Measurements from ENCODE around the gene NPAS2.

Gene NPAS2

DNA sequence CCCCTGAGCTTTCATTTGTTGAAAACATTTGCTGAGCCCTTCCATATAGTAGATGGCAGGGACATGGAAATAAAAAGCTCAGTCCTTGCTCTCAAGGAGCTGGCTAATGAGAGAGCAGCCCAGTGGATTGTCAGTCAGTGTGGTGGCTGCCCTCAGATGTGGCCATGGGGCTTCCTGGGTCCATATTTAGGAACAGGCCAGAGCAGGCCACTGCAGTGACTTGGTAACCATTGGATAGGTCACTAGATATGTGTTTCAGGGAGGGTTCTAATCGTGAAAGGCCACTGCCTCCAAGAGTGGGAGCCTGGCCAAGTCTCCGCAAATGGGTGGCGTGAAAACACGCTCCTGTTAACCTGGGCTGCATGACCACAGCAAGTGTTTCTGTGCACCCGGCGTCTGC is 37.4 kb downstream of the NPAS2 start:
- no peak for DNase-seq

DNA sequence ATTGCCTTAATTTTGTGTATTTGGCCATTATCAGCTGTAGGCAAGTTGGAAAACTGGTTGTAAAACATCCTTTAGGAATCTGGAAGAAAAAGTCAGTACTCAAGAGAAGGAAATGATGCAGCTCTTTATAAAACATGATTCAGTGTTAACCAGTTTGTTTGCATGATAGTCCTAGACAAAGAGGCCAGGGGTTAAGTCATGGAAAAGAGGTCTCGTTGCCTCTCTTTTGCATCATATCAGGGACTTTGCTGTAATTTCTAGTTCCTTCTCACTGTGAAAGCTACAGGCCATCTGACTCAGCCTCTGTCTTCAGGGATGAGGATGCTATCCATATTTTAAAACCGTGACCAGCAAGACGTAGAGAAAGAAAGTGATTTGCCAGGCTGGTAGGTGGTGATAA is 38.0 kb downstream of the NPAS2 start:
- no peak for DNase-seq

DNA sequence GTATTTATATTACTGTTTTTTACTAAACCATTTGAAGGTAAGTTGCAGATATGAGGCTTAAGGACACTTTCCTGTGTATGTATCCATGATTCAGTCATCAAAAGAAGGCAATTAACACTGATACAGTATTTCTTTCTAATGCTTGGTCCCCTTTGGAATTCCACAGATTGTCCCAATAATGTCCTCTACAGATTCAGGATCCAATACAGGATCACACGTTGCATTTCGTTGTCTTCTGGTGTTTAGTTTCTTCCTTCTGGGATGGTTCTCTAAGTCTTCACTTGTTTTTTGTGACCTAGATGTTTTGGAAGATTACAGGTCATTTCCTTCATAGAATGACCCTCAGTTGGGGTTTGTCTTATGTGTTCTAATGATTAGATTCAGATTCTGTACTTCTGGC is 40.0 kb downstream of the NPAS2 start:
- no peak for DNase-seq

DNA sequence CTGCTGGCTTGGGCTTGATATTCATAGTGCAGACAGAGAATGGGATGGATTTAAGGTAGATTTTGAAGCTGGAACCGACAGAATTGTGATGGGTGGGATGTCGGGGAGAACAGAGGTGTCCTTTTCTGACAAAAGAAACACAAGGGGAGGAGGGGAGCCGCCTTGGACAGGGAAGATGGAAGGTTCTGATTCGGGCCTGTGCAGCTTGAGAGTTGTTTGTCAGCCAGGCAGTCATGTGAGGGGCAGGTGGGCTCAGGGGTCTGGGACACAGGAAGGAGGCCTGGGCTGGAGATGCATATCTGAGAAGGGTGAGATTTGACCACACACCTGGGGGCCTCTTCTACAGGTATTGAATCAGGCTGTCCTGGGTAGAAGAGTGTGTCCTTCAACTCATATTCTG is 41.4 kb downstream of the NPAS2 start:
- no peak for DNase-seq

DNA sequence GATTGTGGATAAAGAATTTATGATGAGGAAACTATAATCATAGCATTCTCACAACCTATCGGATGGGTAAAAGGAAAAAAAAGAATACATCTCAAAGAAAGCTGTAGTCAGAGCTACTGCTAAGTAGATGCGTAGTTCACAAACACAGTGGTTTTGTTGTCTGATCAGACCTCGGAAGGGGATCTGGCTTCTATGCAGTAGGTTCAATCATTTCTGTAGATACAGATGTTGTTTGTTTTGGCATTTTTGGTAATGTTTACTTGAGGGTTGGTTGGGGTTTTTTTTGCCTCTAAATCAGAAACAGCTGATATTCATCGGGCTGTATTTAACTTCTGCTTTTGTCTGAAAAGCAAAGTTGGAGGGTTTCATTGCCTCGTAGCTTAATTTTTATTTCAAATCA is 42.1 kb downstream of the NPAS2 start:
- no peak for DNase-seq

DNA sequence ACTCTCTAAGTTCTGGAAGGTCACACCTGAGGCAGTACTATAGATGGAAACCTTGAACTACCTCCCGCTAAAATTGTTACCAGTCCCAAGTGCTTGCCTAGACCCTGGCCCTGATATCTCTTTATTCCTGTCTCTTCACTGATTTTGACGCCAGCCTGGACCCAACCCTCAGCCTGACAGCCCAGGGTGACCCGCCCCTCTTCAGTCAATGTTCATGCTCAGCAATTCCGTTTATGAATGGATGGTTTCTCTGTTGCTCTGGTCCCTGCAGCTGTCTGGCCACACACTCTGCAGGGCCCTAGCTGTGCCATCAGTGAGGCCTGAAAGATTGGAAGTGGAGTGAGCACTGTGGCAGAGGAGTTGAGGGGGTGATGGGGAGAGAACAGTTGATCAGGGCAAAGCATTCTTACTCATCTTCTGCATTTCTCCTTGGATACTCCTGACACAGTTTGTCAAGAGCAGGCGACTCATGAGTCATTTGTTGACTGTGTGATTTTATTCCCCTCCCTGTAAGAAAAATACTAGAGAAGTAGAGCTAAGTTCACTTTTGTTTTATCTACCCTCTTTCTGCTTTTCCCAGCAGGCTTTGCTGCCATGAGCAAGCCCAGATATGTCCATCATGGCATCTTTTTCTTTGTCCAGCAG is 46.0 kb downstream of the NPAS2 start:
- DNase-seq = no peak

DNA sequence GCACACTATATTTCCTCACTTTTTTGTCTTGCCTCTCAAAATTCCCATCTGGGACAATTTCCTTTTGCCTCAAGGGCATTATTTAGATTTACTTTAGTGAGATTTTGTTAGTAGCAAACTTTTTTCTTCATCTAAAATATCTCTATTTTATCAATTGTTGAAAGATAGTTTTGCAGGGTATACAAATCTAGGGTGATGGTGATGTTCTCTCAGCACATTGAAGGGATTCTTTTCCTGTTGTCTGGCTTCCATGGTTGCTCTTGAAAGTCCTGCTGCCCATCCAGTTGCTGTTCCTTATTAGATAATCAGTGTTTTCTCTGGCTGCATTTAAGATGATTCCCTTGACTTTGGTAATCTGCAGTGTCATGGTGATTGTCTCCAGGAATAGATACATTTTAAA is 48.1 kb downstream of the NPAS2 start:
- DNase-seq = no peak

DNA sequence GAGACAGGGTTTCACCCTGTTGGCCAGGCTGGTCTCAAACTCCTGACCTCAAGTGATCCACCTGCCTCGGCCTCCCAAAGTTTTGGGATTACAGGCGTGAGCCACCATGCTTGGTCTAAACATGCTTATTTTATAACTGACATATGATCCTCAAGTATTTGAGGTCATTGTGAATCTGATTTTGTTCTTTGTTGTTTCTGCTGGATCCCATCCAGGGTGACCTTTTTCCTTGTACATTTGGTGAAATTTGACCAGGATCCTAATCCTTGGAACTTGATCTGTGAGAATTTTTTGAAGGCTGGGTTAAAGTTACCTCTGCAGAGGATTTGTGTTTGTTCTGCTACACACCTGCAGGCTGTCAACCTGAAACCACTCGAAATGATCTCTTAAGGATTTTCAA is 49.2 kb downstream of the NPAS2 start:
- DNase-seq = no peak

DNA sequence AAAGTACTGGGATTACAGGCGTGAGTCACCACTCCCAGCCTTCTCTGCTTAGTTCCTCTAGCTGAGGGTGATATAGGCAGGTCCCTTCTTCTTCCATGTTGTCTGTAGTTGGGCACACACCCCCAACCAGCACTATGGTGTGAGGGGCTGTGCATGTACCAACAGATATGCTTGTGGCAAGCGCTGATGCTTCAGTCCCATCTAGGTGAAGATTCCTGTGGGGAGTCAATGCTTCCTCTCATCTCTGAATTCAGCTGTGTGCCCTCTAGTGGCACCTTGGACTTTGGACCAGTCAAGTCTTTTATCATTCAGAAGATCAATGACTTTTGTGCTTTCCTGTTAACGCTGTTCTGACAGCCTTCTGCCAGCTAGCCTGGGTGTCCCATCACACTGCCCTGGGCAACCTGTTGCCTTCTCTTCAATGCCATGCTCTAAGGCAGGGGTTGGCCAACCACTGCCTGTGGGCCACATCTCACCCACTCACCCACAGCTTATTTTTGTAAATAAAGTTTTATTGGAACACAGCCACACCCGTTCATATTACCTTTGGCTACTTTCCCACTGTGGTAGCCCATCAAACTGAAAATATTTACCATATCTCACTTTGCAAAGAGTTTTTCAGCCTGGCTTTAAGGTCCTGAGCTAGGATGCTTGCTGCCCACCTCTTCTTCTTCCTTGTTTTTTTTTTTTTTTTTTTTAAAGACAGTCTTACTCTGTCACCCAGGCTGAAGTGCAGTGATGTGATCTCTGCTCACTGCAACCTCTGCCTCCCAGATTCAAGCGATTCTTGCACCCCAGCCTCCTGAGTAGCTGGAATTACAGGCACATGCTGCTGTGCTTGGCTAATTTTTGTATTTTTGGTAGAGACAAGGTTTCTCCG is 51.0 kb downstream of the NPAS2 start:
- DNase-seq = no peak

DNA sequence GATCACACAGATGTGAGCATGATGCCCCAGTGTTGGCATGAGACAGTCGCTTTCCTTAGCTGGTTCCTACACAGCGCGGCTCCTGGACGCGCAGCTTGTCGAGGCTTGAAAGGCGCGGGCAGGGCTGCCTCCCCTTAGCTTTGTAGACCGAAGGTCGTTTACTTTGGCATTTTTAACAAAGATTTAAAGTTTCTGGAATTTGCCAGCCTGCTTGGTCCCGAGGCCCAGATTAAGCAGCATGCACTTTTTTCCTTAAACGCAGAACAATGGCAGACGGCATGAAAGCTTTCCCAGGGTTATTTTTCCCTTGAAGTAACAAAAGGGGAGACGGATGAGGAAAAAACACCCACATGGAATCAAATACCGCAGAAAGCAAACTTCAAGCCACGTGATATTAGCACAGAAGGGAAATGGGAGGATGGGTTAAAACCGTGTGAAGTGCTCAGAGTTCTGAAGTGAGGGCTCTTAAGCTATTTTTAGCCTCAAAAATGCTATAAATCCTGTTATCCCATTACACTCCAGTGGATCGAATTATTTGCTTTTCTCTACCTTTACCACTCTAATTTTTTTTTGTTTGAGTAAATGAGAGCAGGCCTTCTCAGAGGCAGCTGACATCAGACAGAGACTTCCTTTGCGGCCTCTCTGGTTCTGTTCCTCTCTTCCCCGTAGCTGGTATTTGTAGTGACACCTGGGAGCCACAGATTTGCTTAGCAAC is 55.7 kb downstream of the NPAS2 start:
- DNase-seq = no peak

DNA sequence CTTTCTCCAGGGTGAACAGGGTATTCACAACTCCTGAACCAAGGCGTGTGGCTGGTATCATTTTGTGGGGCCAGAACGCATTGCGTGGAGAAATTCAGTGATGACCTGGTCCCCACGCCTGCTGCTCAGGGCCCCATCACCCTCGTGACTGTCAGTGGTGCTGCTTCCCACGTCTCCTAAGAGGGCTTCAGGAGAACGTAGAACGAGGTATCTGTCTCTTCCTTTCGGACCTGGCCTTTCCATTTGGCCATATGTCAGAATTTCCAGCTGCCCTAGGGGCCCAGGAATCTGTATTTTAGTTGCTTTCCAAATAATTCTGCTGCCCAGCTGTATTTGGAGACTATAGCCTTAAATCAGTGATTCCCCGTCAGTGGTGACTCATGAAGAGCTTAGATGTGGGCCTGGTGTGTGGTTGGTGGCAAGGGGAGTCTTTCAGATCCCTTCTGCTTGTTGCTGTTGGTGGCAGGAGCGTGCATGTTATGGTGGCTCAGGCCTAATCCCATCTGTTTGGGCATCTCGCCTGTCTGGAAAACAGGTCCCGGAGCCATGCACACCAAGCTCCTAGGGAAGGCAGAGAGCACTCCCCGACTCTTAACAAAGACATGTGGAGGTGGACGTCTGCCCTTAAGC is 56.4 kb downstream of the NPAS2 start:
- no peak for DNase-seq

DNA sequence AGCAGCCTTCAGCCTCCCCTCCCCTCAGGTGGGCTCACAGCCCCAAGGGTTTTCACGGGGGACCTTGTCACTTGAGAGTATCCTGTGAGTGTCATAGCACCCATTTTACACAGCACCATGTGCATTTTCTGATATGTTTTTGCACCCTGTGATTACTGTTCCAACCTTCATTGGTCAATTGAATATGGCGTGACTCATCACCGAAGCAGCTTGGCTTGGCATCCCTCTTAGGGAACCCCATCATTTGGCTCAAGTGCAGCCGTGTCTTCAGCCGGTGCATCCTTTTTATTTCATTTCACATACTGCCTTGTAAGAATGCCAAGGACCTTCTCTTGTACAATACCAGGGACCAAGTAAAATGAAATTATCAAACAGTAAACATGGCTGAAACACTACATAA is 57.6 kb downstream of the NPAS2 start:
- DNase-seq = no peak

DNA sequence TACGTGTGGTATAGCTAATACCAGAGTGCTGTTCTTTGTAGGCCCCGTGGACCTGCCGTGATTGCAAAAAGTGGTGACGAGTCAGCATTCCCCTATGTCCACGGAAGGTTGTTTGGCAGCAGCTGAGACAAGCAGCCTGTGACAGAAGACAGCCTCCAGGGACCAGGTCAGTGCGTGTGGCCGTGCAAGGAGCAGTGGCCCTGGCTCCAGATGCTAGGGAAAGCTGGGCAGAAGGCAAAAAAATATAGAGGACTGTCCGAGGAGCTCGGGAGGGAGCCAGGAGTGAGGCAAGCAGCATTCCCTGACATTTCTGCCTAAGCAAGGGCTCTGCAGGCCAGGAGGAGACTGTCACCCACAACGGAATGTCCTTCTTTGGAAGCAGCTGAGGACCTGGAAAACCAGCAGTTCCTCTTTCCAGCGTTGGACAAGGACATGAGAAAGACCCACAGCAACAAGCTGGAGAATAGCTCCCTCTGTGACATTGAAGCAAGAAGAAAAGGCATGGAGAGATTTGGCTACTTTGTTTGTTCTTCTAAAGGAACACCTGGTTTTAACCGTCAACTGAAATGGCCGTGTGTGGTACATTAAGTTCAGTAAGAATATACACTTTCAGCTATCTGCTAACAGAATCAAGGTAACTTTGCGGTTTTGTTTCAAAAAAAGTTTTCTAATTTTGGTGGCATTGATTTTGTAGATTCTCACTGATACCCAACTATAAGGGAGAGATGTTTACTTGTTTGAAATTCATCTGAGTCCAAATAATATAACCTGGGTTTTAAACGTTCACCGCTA is 58.3 kb downstream of the NPAS2 start:
- DNase-seq = no peak

DNA sequence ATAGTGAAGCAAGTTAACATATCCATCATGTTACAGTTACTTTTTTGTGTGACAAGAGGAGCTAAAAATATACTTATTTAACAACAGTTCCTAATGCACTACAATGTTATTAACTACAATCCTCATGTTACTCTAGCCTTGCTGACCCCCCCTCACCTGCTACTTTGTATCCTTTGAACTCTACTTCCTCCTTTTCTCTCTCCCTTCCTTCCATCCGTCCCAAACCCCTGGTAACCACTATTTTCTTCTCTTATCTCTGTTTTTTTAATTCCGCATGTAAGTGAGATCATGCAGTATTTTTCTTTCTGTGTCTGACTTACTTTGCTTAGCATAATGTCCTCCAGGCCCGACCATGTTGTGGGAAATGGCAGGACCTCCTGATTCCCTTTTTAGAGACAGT is 59.4 kb downstream of the NPAS2 start:
- no peak for DNase-seq

DNA sequence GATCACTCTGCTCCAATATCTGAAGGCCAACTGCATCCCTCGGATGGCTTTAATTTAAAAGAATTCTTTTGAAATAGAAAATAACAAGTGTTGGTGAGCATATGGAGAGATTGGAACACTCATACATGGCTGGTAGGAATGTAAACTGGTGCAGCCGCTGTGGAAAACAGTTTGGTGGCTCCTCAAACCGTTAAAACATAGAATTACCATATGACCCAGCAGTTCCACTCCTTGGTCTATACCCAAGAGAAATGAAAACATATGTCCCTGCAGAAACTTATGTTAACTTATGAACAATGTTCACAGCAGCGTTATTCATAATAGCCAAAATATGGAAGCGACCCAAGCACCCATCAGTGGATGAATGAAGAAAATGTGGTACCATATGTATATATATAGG is 60.1 kb downstream of the NPAS2 start:
- DNase-seq = no peak

DNA sequence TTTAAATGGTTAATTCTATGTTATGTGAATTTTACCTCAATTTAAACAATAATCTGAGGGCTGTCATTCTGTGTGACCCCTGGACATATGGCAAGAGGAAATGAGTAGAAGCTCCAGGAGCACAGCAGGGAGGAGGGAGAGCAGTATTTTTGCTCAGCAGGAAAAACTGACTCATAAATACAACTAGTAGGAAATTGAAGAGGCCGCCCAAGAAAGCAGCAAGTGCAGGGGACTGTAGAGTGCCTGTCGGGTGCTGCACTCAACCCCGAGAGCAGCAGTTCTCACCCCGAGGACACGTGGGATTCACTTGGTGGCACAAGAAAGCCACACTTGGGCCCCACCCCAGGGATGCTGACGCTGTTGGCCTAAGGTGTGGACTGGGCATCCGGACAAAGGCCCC is 60.8 kb downstream of the NPAS2 start:
- no peak for DNase-seq

DNA sequence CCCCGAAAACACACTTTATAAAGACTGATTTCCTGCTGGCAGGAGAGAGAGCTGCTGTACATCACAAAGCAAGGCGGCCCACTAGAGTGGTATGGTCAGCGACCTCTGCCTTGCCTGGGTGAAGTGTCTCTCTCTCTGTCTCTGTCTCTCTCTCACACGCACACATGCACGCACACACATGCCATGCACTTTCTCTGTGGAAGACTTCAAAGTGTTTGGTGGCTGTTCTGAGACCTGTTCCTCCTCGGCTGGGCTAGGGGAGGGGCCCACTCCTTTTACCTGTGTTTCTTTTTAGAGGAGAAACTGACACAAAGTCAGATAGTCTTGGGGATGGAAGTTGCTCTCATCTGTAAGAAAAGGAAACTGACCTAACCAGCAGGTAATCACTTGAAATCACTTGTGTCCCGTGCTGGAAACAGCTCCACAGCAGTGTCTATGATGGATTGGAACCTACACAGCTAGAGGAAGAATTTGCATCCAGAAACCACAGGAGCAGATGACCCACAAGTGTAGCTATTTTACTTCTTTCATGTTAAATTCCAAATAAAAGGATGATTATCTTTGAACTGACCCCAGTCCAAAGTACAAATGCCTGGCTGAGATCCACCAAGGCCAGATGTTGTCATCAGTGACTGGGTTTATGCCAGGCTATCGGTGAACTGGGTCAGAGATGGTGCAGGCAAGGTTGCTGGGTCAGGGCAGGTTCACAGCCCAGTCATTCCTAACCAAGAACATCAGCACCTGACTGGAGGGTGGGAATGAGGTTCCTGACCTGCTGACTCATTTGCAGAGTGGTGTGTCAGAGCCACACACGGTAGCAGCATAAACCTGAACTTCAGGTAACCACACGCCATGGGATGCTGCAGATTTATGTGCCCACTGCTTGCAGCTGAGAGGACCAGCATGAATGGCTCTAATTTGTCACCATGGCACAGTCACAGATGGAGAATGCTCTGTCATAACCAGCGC is 63.0 kb downstream of the NPAS2 start:
- DNase-seq = no peak

DNA sequence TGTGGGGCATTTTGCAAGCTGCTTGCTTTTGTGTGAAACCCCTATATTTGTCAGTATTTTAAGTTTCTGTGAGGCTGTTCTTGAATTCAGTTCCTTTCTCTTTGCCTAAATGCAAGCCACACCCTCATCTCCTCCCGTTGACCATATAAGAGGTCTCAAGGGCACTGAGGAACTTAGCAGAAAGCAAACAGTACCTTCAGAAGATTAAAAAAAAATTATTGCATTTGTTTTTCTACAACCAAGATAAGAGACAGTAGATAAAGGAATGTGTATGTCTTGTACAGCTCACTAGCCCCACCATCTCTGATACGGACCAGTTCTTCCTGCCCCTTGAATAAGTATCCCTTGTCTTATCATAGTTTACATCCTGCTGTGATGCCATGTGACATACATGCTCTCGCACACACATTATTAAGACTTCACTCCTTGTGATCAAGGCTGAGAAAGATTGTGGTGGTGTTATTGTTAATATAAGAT is 64.2 kb downstream of the NPAS2 start:
- no peak for DNase-seq

DNA sequence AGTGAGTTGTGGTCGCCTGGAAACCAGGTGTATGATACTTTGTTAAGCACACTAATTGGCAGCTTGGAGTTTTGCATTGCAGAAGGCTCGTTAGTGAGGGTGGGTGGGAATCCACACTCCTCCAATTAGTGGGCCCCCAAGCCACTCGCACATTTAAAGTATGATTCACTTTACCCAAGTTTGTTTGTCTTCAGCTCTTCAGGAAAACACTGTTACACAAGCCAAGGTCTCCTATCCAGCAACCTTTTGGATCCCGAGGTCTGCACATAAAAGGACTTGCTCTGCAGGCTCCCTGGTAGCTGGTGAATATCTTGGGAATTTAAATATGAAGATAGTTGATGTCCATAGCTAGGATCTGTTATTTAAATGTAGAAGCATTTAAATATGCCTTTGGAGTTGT is 66.1 kb downstream of the NPAS2 start:
- no peak for DNase-seq

DNA sequence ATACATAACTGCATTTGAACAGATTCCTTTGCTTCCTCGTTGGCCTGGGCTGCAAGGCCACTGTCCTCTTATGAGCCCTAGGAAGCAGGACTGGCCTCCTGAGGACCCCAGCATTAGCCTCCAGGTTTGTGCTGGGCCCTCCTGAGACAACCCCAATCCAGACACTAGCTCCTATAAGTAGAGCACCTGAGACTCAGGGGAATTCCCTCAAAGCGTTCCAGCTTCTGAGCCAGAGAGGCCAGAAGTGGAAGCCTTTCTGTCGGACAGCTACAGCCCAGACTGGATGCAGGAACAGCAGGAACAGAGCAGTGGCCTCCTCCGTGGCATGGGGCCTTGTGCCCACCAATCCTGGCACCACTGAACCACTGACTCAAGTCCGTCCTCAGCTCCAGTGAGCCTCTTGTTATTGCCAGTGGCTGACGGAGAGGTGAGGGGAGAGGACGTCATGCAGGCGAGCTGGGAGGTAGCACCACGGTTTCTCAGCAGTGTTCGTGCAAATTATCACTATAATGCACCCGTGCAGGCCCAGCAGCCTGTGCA is 67.2 kb downstream of the NPAS2 start:
- DNase-seq = no peak

Data from effector CD8-positive, alpha-beta T cell (primary cell).